Measurements from ENCODE around the gene PRPF19. TPM values are rescaled to one million over a fixed set of nuclear protein-coding genes. Genes with fewer than 3 reads are reported as not detected.

The PRPF19 gene
- total and polyA plus RNA-seq, 9 of the 15 experiments (the other 6 are each of a cell fraction or from before 2014, with no cell fraction given) = 9.4 to 212 (median 73.2) TPM

DNA sequence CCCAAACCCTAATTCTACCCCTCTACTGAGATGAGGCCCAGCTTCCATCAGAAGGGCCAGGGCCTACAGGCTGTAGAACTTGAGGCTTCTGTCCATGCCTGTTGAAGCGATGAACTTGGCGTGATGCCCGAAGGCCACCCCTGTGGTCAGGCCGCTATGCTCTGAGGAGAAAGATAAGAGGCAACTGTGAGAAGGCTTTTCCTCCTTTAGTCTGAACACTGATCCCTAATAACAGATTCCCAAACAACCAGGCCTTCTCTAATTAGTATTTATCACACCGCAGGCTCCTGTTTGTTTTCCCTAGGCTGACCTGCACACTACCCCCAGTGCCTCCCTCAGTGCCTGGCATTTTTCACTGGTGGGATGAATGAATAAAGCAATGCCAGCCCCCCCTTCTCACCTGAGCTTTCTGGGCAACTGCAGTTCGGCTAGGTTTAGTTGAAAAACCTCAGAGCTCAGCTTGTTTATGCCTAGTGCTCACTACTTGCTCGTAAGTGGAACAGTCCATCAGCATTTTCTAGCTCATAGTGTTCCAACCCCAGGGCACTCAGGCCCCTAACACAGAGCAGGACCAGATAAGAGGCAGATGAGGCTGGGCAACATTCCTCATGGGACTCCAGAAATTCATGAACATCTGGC lies 15.2 kb downstream of the PRPF19 start (continued):
- TF ChIP-seq, protein P1, sequence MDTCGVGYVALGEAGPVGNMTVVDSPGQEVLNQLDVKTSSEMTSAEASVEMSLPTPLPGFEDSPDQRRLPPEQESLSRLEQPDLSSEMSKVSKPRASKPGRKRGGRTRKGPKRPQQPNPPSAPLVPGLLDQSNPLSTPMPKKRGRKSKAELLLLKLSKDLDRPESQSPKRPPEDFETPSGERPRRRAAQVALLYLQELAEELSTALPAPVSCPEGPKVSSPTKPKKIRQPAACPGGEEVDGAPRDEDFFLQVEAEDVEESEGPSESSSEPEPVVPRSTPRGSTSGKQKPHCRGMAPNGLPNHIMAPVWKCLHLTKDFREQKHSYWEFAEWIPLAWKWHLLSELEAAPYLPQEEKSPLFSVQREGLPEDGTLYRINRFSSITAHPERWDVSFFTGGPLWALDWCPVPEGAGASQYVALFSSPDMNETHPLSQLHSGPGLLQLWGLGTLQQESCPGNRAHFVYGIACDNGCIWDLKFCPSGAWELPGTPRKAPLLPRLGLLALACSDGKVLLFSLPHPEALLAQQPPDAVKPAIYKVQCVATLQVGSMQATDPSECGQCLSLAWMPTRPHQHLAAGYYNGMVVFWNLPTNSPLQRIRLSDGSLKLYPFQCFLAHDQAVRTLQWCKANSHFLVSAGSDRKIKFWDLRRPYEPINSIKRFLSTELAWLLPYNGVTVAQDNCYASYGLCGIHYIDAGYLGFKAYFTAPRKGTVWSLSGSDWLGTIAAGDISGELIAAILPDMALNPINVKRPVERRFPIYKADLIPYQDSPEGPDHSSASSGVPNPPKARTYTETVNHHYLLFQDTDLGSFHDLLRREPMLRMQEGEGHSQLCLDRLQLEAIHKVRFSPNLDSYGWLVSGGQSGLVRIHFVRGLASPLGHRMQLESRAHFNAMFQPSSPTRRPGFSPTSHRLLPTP (IDR thresholded peaks at IDR 0.05; ENCODE audit: borderline replicate concordance, extremely low read depth, insufficient read length) = no peak
- TF ChIP-seq ELF2 (CRISPR knock-in tag; IDR thresholded peaks at IDR 0.05) (no peak), POLR2AphosphoS2 (IDR thresholded peaks at IDR 0.05; ENCODE audit: low read length) (no peak), POLR3G (IDR thresholded peaks at IDR 0.05; ENCODE audit: extremely low read depth, insufficient read length, insufficient replicate concordance) (no peak), GATAD2B (IDR thresholded peaks at IDR 0.05; ENCODE audit: borderline replicate concordance) (0 out of 2 replicates have a peak, but pooled peaks have one; percentile 53), MLX (CRISPR knock-in tag; conservative IDR thresholded peaks at IDR 0.05) (no peak), C11orf30 (IDR thresholded peaks at IDR 0.05; ENCODE audit: low read depth) (no peak), ILF3 (IDR thresholded peaks at IDR 0.05; ENCODE audit: borderline replicate concordance) (0 out of 2 replicates have a peak, but pooled peaks have one; percentile 62), RBM15 (IDR thresholded peaks at IDR 0.05; ENCODE audit: insufficient read depth, low read length) (no peak), ADNP (tag; IDR thresholded peaks at IDR 0.05) (no peak), DIDO1 (tag; IDR thresholded peaks at IDR 0.05; ENCODE audit: low read depth) (no peak), ZNF134 (CRISPR knock-in tag; conservative IDR thresholded peaks at IDR 0.05) (no peak), NFYB (IDR thresholded peaks at IDR 0.05; ENCODE audit: extremely low read depth, insufficient read length) (no peak), SIN3B (IDR thresholded peaks at IDR 0.05; ENCODE audit: low read depth) (no peak), EP300 (IDR thresholded peaks at IDR 0.05; ENCODE audit: low read length) (peak; percentile 74; the same call in 1 of the 2 replicates), CSDE1 (IDR thresholded peaks at IDR 0.05) (no peak), ETV6 (IDR thresholded peaks at IDR 0.05; ENCODE audit: borderline replicate concordance in 1 of 2, low read depth in 2 of 2, low read length in 1 of 2) (no peak), ETV6 (CRISPR knock-in tag; IDR thresholded peaks at IDR 0.05; ENCODE audit: borderline replicate concordance) (no peak), SNIP1 (IDR thresholded peaks at IDR 0.05; ENCODE audit: low read depth) (no peak), ZFP1 (CRISPR knock-in tag; IDR thresholded peaks at IDR 0.05) (no peak), ESRRB (CRISPR knock-in tag; IDR thresholded peaks at IDR 0.05; ENCODE audit: borderline replicate concordance) (no peak), TAF7 (tag; IDR thresholded peaks at IDR 0.05) (no peak), PPARD (CRISPR knock-in tag; IDR thresholded peaks at IDR 0.05) (no peak), RCOR1 (IDR thresholded peaks at IDR 0.05; ENCODE audit: borderline replicate concordance in 1 of 2, low read depth in 2 of 2, low read length in 2 of 2) (peak in 1 of 2 experiments; percentile 96; a peak in 3 of 4 replicates), TAL1 (IDR thresholded peaks at IDR 0.05) (peak; percentile 77)
- TF ChIP-seq, protein P2, sequence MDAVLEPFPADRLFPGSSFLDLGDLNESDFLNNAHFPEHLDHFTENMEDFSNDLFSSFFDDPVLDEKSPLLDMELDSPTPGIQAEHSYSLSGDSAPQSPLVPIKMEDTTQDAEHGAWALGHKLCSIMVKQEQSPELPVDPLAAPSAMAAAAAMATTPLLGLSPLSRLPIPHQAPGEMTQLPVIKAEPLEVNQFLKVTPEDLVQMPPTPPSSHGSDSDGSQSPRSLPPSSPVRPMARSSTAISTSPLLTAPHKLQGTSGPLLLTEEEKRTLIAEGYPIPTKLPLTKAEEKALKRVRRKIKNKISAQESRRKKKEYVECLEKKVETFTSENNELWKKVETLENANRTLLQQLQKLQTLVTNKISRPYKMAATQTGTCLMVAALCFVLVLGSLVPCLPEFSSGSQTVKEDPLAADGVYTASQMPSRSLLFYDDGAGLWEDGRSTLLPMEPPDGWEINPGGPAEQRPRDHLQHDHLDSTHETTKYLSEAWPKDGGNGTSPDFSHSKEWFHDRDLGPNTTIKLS (IDR thresholded peaks at IDR 0.05; ENCODE audit: borderline replicate concordance, low read depth) = no peak
